H1 (cell line): Measurements from ENCODE around the gene CTNND2. TPM values are rescaled to one million over a fixed set of nuclear protein-coding genes. Genes with fewer than 3 reads are reported as not detected.

ENCODE experiments used
- CTCF ChIA-PET: fragments of 300-600 bp; sonication (Branson Sonifier 250); formaldehyde crosslinking; loops from one replicate; lab custom pipeline; 2021; ENCODE audit not compliant: partially characterized antibody; lab: Charles Lee
- POLR2A ChIA-PET: fragments of 300-600 bp; sonication (Branson Sonifier 250); formaldehyde crosslinking; loops from one replicate; lab custom pipeline; 2021; ENCODE audit warnings: inconsistent platforms; ENCODE audit not compliant: partially characterized antibody; lab: Charles Lee
- DNase-seq, 2 experiments: peaks; one replicate each; pipeline versions ENCODE4 v3.0.0 to v3.0.0-alpha.2; 2010 to 2022; ENCODE audit warnings: low spot score in 2 of 2, low read depth in 1 of 2, mixed read lengths in 1 of 2
- FAIRE-seq: peaks from 2 replicates; lab custom pipeline; 2011; peaks lifted over from hg19 to GRCh38; lab: Jason Lieb, UNC
- H2AFZ ChIP-seq: 2 replicates; pipeline ENCODE4 v1.8.1; 2012; ENCODE audit warnings: low read length, inconsistent platforms
- H2AK5ac ChIP-seq: 2 replicates; pipeline ENCODE4 v1.6.1; 2013; ENCODE audit warnings: low read depth, low read length
- H2BK120ac ChIP-seq: replicated peaks from 2 replicates; pipeline ENCODE3; 2013; ENCODE audit warnings: low read depth, low read length, inconsistent platforms
- H2BK12ac ChIP-seq: 2 replicates; pipeline ENCODE4 v1.6.1; 2013; ENCODE audit warnings: low read depth, low read length
- H2BK15ac ChIP-seq: 2 replicates; pipeline ENCODE4 v1.6.1; 2013; ENCODE audit warnings: low read length
- H2BK20ac ChIP-seq: 2 replicates; pipeline ENCODE4 v1.6.1; 2013; ENCODE audit warnings: low read length
- H2BK5ac ChIP-seq: 2 replicates; pipeline ENCODE4 v1.6.1; 2013; ENCODE audit warnings: low read depth, low read length
- H3K14ac ChIP-seq: 2 replicates; pipeline ENCODE4 v1.6.1; 2013; ENCODE audit warnings: inconsistent platforms; ENCODE audit not compliant: insufficient read length
- H3K18ac ChIP-seq: 2 replicates; pipeline ENCODE4 v1.6.1; 2013; ENCODE audit warnings: low read length; ENCODE audit errors: extremely low read depth
- H3K23ac ChIP-seq: 2 replicates; pipeline ENCODE4 v1.6.1; 2013; ENCODE audit warnings: inconsistent platforms; ENCODE audit not compliant: insufficient read length
- H3K23me2 ChIP-seq: 2 replicates; pipeline ENCODE4 v1.6.1; 2013; ENCODE audit warnings: low read depth, low read length
- H3K27ac ChIP-seq: 2 replicates; pipeline ENCODE4 v1.6.1; 2011; ENCODE audit warnings: low read depth, low read length, inconsistent platforms
- H3K27me3 ChIP-seq, 4 experiments: replicated peaks in 1 of 4; 1 replicate in 1 of 4; 2 replicates in 3 of 4; pipeline versions ENCODE4 v1.6.1 to v1.8.1; 2011 to 2013; ENCODE audit warnings: low read length in 3 of 4, mild to moderate bottlenecking in 3 of 4, inconsistent platforms in 2 of 4, mixed read lengths in 2 of 4, moderate library complexity in 1 of 4; ENCODE audit not compliant: control insufficient read depth in 3 of 4, insufficient read depth in 3 of 4; ENCODE audit errors: extremely low read depth in 1 of 4
- H3K36me3 ChIP-seq, 4 experiments: 2 replicates each; pipeline versions ENCODE4 v1.6.1 to v1.8.1; 2011 to 2013; ENCODE audit warnings: mild to moderate bottlenecking in 4 of 4, low read length in 3 of 4, moderate library complexity in 2 of 4, control low read depth in 1 of 4, inconsistent platforms in 1 of 4; ENCODE audit not compliant: insufficient read depth in 4 of 4, control insufficient read depth in 2 of 4
- H3K4ac ChIP-seq: replicated peaks from 2 replicates; pipeline ENCODE3; 2013; ENCODE audit warnings: low read length, low read depth, mixed read lengths, inconsistent platforms; ENCODE audit not compliant: insufficient read length
- H3K4me1 ChIP-seq, 4 experiments: replicated peaks in 1 of 4; 1 replicate in 1 of 4; 2 replicates in 3 of 4; pipeline versions ENCODE4 v1.6.1 to v1.8.1; 2011 to 2013; ENCODE audit warnings: low read length in 3 of 4, inconsistent platforms in 2 of 4, mixed read lengths in 1 of 4; ENCODE audit not compliant: insufficient read depth in 4 of 4, control insufficient read depth in 3 of 4
- H3K4me2 ChIP-seq, 2 experiments: 2 replicates each; pipeline versions ENCODE4 v1.6.1 to v1.8.1; 2011 to 2013; ENCODE audit warnings: low read depth in 2 of 2, low read length in 2 of 2, control low read depth in 1 of 2, inconsistent platforms in 1 of 2, mild to moderate bottlenecking in 1 of 2; ENCODE audit not compliant: insufficient read depth in 1 of 2
- H3K4me3 ChIP-seq, 4 experiments: fragments of 200-600, 300-600 bp in 1 of 4; sonication (generic), shearing (Covaris generic), sonication (Bioruptor Twin) in 1 of 4; 2 replicates each; pipeline versions ENCODE4 v1.5.1 to v1.8.1; 2011 to 2016; ENCODE audit warnings: low read length in 4 of 4, low read depth in 3 of 4, control low read depth in 2 of 4, inconsistent platforms in 2 of 4, mild to moderate bottlenecking in 2 of 4, mixed read lengths in 1 of 4, moderate library complexity in 1 of 4; ENCODE audit not compliant: insufficient read depth in 2 of 4; ENCODE audit errors: extremely low read depth in 1 of 4
- H3K56ac ChIP-seq: replicated peaks from 2 replicates; pipeline ENCODE3; 2013; ENCODE audit warnings: low read depth, mild to moderate bottlenecking, mixed read lengths, low read length, inconsistent platforms; ENCODE audit not compliant: insufficient read length
- H3K79me1 ChIP-seq: 2 replicates; pipeline ENCODE4 v1.6.1; 2013; ENCODE audit warnings: low read depth, low read length, control low read depth
- H3K79me2 ChIP-seq, 2 experiments: 2 replicates each; pipeline versions ENCODE4 v1.6.1 to v1.8.1; 2012 to 2013; ENCODE audit warnings: low read length in 2 of 2, mild to moderate bottlenecking in 2 of 2, inconsistent platforms in 1 of 2; ENCODE audit not compliant: insufficient read depth in 2 of 2, control insufficient read depth in 1 of 2
- H3K9ac ChIP-seq, 4 experiments: replicated peaks in 1 of 4; 1 replicate in 1 of 4; 2 replicates in 3 of 4; pipeline versions ENCODE4 v1.6.1 to v1.8.1; 2011 to 2013; ENCODE audit warnings: low read depth in 3 of 4, low read length in 3 of 4, control low read depth in 2 of 4, mild to moderate bottlenecking in 2 of 4, moderate library complexity in 2 of 4, inconsistent platforms in 1 of 4; ENCODE audit errors: extremely low read depth in 1 of 4
- H3K9me3 ChIP-seq, 2 experiments: 2 replicates each; pipeline versions ENCODE4 v1.6.1 to v1.8.1; 2012 to 2013; ENCODE audit warnings: mild to moderate bottlenecking in 2 of 2, moderate library complexity in 2 of 2, control low read depth in 1 of 2, inconsistent platforms in 1 of 2, low read depth in 1 of 2, low read length in 1 of 2, mixed read lengths in 1 of 2; ENCODE audit not compliant: insufficient read depth in 2 of 2
- H4K20me1 ChIP-seq, 2 experiments: replicated peaks in 1 of 2; 2 replicates each; pipeline versions ENCODE3 to v1.8.1; 2011 to 2013; ENCODE audit warnings: inconsistent platforms in 2 of 2, low read length in 2 of 2, mild to moderate bottlenecking in 1 of 2; ENCODE audit not compliant: insufficient read depth in 2 of 2, control insufficient read depth in 1 of 2
- H4K5ac ChIP-seq: 2 replicates; pipeline ENCODE4 v1.6.1; 2013; ENCODE audit warnings: low read length, low read depth, mixed read lengths, inconsistent platforms; ENCODE audit not compliant: insufficient read length
- H4K8ac ChIP-seq: 2 replicates; pipeline ENCODE4 v1.8.0; 2013; ENCODE audit warnings: mild to moderate bottlenecking, moderate library complexity, low read length, inconsistent platforms; ENCODE audit not compliant: insufficient read depth; ENCODE audit errors: extremely low read depth
- H4K91ac ChIP-seq: replicated peaks from 2 replicates; pipeline ENCODE3; 2013; ENCODE audit warnings: low read length, mixed read lengths, inconsistent platforms; ENCODE audit not compliant: insufficient read length
- CEBPB ChIP-seq: IDR thresholded peaks from 2 replicates; pipeline ENCODE4 v1.6.1; 2012; ENCODE audit warnings: low read depth, low read length
- CHD2 ChIP-seq: IDR thresholded peaks from 2 replicates; pipeline ENCODE4 v1.6.1; 2012; ENCODE audit warnings: low read length, improper control_type of control experiment
- E2F6 ChIP-seq: IDR thresholded peaks from 2 replicates; pipeline ENCODE4 v1.6.1; 2012; ENCODE audit warnings: inconsistent platforms
- EP300 ChIP-seq, 2 experiments: IDR thresholded peaks; 1 replicate in 1 of 2; 2 replicates in 1 of 2; pipeline ENCODE4 v1.6.1; 2011 to 2012; ENCODE audit warnings: low read depth in 2 of 2, low read length in 2 of 2, mild to moderate bottlenecking in 2 of 2, borderline replicate concordance in 1 of 2, inconsistent platforms in 1 of 2, moderate library complexity in 1 of 2
- MAX ChIP-seq: IDR thresholded peaks from 2 replicates; pipeline ENCODE4 v1.6.1; 2012; ENCODE audit warnings: inconsistent platforms
- NANOG ChIP-seq: IDR thresholded peaks from 2 replicates; pipeline ENCODE4 v1.6.1; 2011; ENCODE audit warnings: low read length, low read depth, mild to moderate bottlenecking, inconsistent platforms; ENCODE audit not compliant: insufficient read depth, poor library complexity, severe bottlenecking
- NRF1 ChIP-seq: IDR thresholded peaks from 2 replicates; pipeline ENCODE4 v1.6.1; 2011; ENCODE audit warnings: mild to moderate bottlenecking, low read depth, low read length, improper control_type of control experiment
- RAD21 ChIP-seq, 2 experiments: IDR thresholded peaks in 1 of 2; conservative IDR thresholded peaks in 1 of 2; 2 replicates each; pipeline ENCODE4 v1.6.1; 2011; ENCODE audit warnings: low read depth in 2 of 2, low read length in 2 of 2, improper control_type of control experiment in 1 of 2, inconsistent platforms in 1 of 2, mild to moderate bottlenecking in 1 of 2, moderate library complexity in 1 of 2
- RNF2 ChIP-seq: fragments of 200-900, 300-1000 bp; sonication (generic); IDR thresholded peaks from 2 replicates; pipeline ENCODE4 v1.7.1; 2016; ENCODE audit warnings: borderline replicate concordance, low read depth, mild to moderate bottlenecking, antibody characterized with exemption, low read length; ENCODE audit not compliant: poor library complexity, severe bottlenecking; ENCODE audit errors: missing control alignments
- RXRA ChIP-seq: IDR thresholded peaks from 2 replicates; pipeline ENCODE4 v1.6.1; 2011; ENCODE audit warnings: low read depth, mild to moderate bottlenecking, low read length, moderate library complexity; ENCODE audit not compliant: insufficient read depth
- SAP30 ChIP-seq: fragments of 300-600 bp; sonication (generic); IDR thresholded peaks from 2 replicates; pipeline ENCODE4 v1.7.1; 2012; ENCODE audit warnings: low read length, moderate library complexity, mild to moderate bottlenecking, inconsistent platforms; ENCODE audit not compliant: insufficient read depth, insufficient replicate concordance
- SP2 ChIP-seq: IDR thresholded peaks from 2 replicates; pipeline ENCODE4 v1.6.1; 2012; ENCODE audit warnings: mild to moderate bottlenecking, low read length, inconsistent platforms
- WGBS, 2 experiments: shearing (Covaris generic) in 1 of 2; methylation state at CpG; one replicate each; pipeline versions ENCODE4 v1.1.6 to v1.1.7; 2013 to 2015; ENCODE audit warnings: low lambda C conversion rate in 2 of 2, mixed read lengths in 2 of 2, inconsistent platforms in 1 of 2, low coverage in 1 of 2, missing lambda C conversion rate in 1 of 2; ENCODE audit not compliant: insufficient replicate concordance in 2 of 2, insufficient coverage in 1 of 2, insufficient read length in 1 of 2; ENCODE audit errors: extremely low coverage in 1 of 2, missing lambda C conversion rate in 1 of 2; 5-methylcytosine and 5-hydroxymethylcytosine counted together
- polyA plus RNA-seq, 7 experiments: library from polyadenylated mRNA; depleted of rRNA in 3 of 7; stranded (reverse) in 5 of 7; unstranded in 2 of 7; fragments of >200 nt in 5 of 7; fragments of 200-250 nt in 2 of 7; gene quantifications; 1 replicate in 5 of 7; 2 replicates in 1 of 7; 4 replicates in 1 of 7; pipeline versions ENCODE4 v1.2.1 to v1.2.3, GENCODE V29; 2011 to 2013; ENCODE audit warnings: missing spikeins in 2 of 7, mixed read lengths in 2 of 7
- total RNA-seq: library from RNA; stranded (reverse); fragmentation: NEBNext Ultra II Directional; extraction: Animal tissue kit (Norgen Biotek cat#: 25700); gene quantifications from 2 replicates; pipeline ENCODE4 v1.2.1, GENCODE V29; 2021

CTNND2 gene
- total and polyA plus RNA-seq, 2 of the 8 experiments (the other 6 are each of a cell fraction or from before 2014, with no cell fraction given): 7.4 to 14.2 TPM

- Histone ChIP-seq H3K9ac (no peak overlapping the region), H4K20me1 (no peaks in the 10 kb centered on the region), H3K79me2 (no peaks in the 10 kb centered on the region), H3K79me1 (no peaks in the 10 kb centered on the region), H3K27ac (no peak overlapping the region), H2BK15ac (no peak overlapping the region), H2BK120ac (no peak overlapping the region), H3K14ac (no peak overlapping the region), H3K4me3 (no peak overlapping the region), H3K18ac (no peak overlapping the region), H2AK5ac (no peak overlapping the region), H3K27me3 (no peaks in the 10 kb centered on the region), H3K23ac (no peak overlapping the region), H3K56ac (no peak overlapping the region), H3K4ac (no peak overlapping the region), H3K9me3 (no peaks in the 10 kb centered on the region; a peak in 1 of 4 replicates), H3K4me2 (no peak overlapping the region), H2BK5ac (no peak overlapping the region), H2BK12ac (no peak overlapping the region; the same call in 1 of the 2 replicates), H2AFZ (no peak overlapping the region), H4K5ac (no peak overlapping the region), H2BK20ac (no peak overlapping the region), H4K8ac (no peak overlapping the region), H3K36me3 (no peaks in the 10 kb centered on the region), H4K91ac (no peak overlapping the region), H3K4me1 (peaks cover 0 to 8% (median 3%) of the 10 kb centered on the region in 4 experiments; a peak in 2 of 7 replicates), H3K23me2 (no peaks in the 10 kb centered on the region)
- DNase-seq (no peak), FAIRE-seq (no peak)
- CTCF ChIA-PET: interaction anchor here (1.1 kb wide), 1 partner anchor 17 kb away, joined by 4 read pairs; no protein-coding TSS in a partner anchor
- POLR2A ChIA-PET: no interaction called here
- WGBS, 2 experiments: 79% methylated on average over 4 of the region's 4 CpGs; no CpG with 5 or more reads in 1 of the 2 experiments
- no peak for TF ChIP-seq RXRA
- no peak for TF ChIP-seq CEBPB
- no peak for TF ChIP-seq E2F6
- TF ChIP-seq SAP30: no peak
- TF ChIP-seq EP300 (IDR thresholded peaks at IDR 0.05; ENCODE audit: borderline replicate concordance in 1 of 2, low read depth in 2 of 2, low read length in 2 of 2): no peak
- TF ChIP-seq RNF2: no peak
- TF ChIP-seq NANOG: no peak
- no peak for TF ChIP-seq MAX
- TF ChIP-seq RAD21 (IDR thresholded peaks at IDR 0.05 in 1 of 2, conservative IDR thresholded peaks at IDR 0.05 in 1 of 2; ENCODE audit: low read depth in 2 of 2, low read length in 2 of 2): no peak
- no peak for TF ChIP-seq CHD2
- TF ChIP-seq NRF1: no peak
- TF ChIP-seq SP2: no peak
These were observed 655.3 kb downstream of the CTNND2 start for GRCh38 chr5:11248966-11249365.
